ENCODE results near the gene EPHB6.

GRCh38 chr7:142899661-142900060, 44.8 kb downstream of the EPHB6 start:
- TF ChIP-seq CBX3 (IDR thresholded peaks at IDR 0.05; ENCODE audit: low read depth) (no peak), CTCF (IDR thresholded peaks at IDR 0.05 in 2 of 3, conservative IDR thresholded peaks at IDR 0.05 in 1 of 3; ENCODE audit: borderline replicate concordance in 1 of 3, insufficient read depth in 1 of 3, low read depth in 2 of 3, low read length in 2 of 3) (no peak), EZH2 (IDR thresholded peaks at IDR 0.05) (no peak), MAX (IDR thresholded peaks at IDR 0.05) (no peak), YY1 (IDR thresholded peaks at IDR 0.05; ENCODE audit: extremely low read depth, insufficient replicate concordance, low read depth, low read length) (no peak), EZH2phosphoT487 (IDR thresholded peaks at IDR 0.05; ENCODE audit: borderline replicate concordance) (no peak), CEBPB (IDR thresholded peaks at IDR 0.05; ENCODE audit: low read depth) (no peak), REST (IDR thresholded peaks at IDR 0.05; ENCODE audit: low read depth) (no peak), SP1 (IDR thresholded peaks at IDR 0.05; ENCODE audit: low read depth) (no peak)
